ENCODE data around the gene NUCB2. TPM values are rescaled to one million over a fixed set of nuclear protein-coding genes. Genes with fewer than 3 reads are reported as not detected.

The NUCB2 gene
- polyA plus RNA-seq, 3 donors: 8.6 to 41.3 (median 31.4) TPM

DNA sequence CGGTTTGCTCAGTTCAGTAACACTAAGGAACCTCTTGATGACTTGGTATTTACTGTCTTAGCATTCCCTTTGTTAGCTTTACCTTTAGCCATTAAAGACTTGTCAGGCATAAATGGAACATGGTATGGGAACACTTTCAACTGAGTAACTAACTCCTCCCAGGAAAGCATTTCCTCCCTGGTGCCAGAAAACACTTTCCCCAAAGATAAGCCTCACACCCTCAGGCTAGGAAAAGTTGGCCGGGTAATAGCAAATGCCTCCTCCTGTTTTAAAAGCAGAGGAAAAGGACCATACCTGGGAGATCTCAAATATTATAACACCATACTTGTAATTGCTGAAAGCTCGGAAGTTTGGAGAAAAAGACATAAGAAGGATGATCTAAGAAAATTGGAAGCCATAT is 100.0 kb downstream of the NUCB2 start:
- no peaks in the 10 kb centered on the region for H3K79me2 ChIP-seq (ENCODE audit: insufficient read depth, low read length)
- H3K27ac Mint-ChIP-seq: no peak overlapping the region
- intact Hi-C loops (cut with micrococcal nuclease): no loop called here
- no peak overlapping the region for H3K27ac ChIP-seq (ENCODE audit: low read depth in 1 of 2, low read length in 2 of 2)
- H3K27me3 Mint-ChIP-seq (ENCODE audit: low read depth in 3 of 3): peaks cover 0 to 2% (median 2%) of the 10 kb centered on the region in 3 donors
- no peak overlapping the region for H3K4me3 Mint-ChIP-seq
- DNase-seq: no peak
- peaks cover 24 to 59% (median 30%) of the 10 kb centered on the region in 7 donors for H3K9me3 Mint-ChIP-seq
- H3K36me3 Mint-ChIP-seq: peaks cover 26 to 28% of the 10 kb centered on the region in 2 donors
- peaks cover 8 to 25% of the 10 kb centered on the region in 2 donors for H3K36me3 ChIP-seq (replicated peaks in 1 of 2; ENCODE audit: control insufficient read depth in 1 of 2, insufficient read depth in 2 of 2, low read length in 2 of 2)
- H3K9me3 ChIP-seq (replicated peaks in 1 of 2; ENCODE audit: control insufficient read depth in 1 of 2, insufficient read depth in 1 of 2, low read length in 2 of 2): peaks cover 29 to 36% of the 10 kb centered on the region in 2 donors
- no peaks in the 10 kb centered on the region for H3K4me1 Mint-ChIP-seq
- H3K4me3 ChIP-seq (replicated peaks in 1 of 3; ENCODE audit: low read depth in 2 of 3, low read length in 3 of 3): no peak overlapping the region
- H2AFZ ChIP-seq (ENCODE audit: insufficient read depth, low read depth, low read length, poor library complexity, severe bottlenecking): no peak overlapping the region
- TF ChIP-seq, protein P1, sequence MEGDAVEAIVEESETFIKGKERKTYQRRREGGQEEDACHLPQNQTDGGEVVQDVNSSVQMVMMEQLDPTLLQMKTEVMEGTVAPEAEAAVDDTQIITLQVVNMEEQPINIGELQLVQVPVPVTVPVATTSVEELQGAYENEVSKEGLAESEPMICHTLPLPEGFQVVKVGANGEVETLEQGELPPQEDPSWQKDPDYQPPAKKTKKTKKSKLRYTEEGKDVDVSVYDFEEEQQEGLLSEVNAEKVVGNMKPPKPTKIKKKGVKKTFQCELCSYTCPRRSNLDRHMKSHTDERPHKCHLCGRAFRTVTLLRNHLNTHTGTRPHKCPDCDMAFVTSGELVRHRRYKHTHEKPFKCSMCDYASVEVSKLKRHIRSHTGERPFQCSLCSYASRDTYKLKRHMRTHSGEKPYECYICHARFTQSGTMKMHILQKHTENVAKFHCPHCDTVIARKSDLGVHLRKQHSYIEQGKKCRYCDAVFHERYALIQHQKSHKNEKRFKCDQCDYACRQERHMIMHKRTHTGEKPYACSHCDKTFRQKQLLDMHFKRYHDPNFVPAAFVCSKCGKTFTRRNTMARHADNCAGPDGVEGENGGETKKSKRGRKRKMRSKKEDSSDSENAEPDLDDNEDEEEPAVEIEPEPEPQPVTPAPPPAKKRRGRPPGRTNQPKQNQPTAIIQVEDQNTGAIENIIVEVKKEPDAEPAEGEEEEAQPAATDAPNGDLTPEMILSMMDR (IDR thresholded peaks at IDR 0.05): no peak
- no peaks in the 10 kb centered on the region for H3K27me3 ChIP-seq (ENCODE audit: control insufficient read depth in 2 of 2, insufficient read depth in 2 of 2, low read length in 2 of 2)
- no peaks in the 10 kb centered on the region for H3K4me1 ChIP-seq (ENCODE audit: control insufficient read depth in 1 of 2, insufficient read depth in 2 of 2, low read length in 2 of 2)
- WGBS (ENCODE audit: insufficient coverage): no CpG with 5 or more reads among the region's 3 CpGs
- H4K20me1 ChIP-seq (ENCODE audit: insufficient read depth, low read length): no peaks in the 10 kb centered on the region
- H3K4me2 ChIP-seq (replicated peaks; ENCODE audit: extremely low read depth, low read length, poor library complexity, severe bottlenecking): no peak overlapping the region
- no peak overlapping the region for H3K9ac ChIP-seq (ENCODE audit: insufficient read depth, low read length, poor library complexity, severe bottlenecking)

- no peaks in the 10 kb centered on the region for H3K79me2 ChIP-seq (ENCODE audit: insufficient read depth, low read length)
- Mint-ChIP-seq H3K4me1 (peaks cover 7% of the 10 kb centered on the region), H3K9me3 (peaks cover 4 to 37% (median 10%) of the 10 kb centered on the region in 7 donors), H3K4me3 (no peak overlapping the region), H3K36me3 (peaks cover 4 to 8% of the 10 kb centered on the region in 2 donors), H3K27me3 (ENCODE audit: low read depth in 3 of 3) (peaks cover 0 to 2% (median 2%) of the 10 kb centered on the region in 3 donors), H3K27ac (no peak overlapping the region)
- H3K9me3 ChIP-seq (replicated peaks in 1 of 2; ENCODE audit: control insufficient read depth in 1 of 2, insufficient read depth in 1 of 2, low read length in 2 of 2): peaks cover 7 to 15% of the 10 kb centered on the region in 2 donors
- no peak overlapping the region for H3K27ac ChIP-seq (ENCODE audit: low read depth in 1 of 2, low read length in 2 of 2)
- no peaks in the 10 kb centered on the region for H4K20me1 ChIP-seq (ENCODE audit: insufficient read depth, low read length)
- H3K27me3 ChIP-seq (ENCODE audit: control insufficient read depth in 2 of 2, insufficient read depth in 2 of 2, low read length in 2 of 2): no peaks in the 10 kb centered on the region
- intact Hi-C loops (cut with micrococcal nuclease): no loop called here
- peaks cover 0 to 8% of the 10 kb centered on the region in 2 donors for H3K4me1 ChIP-seq (ENCODE audit: control insufficient read depth in 1 of 2, insufficient read depth in 2 of 2, low read length in 2 of 2)
- DNase-seq: no peak
- TF ChIP-seq, protein P1 (IDR thresholded peaks at IDR 0.05): no peak
- H3K36me3 ChIP-seq (replicated peaks in 1 of 2; ENCODE audit: control insufficient read depth in 1 of 2, insufficient read depth in 2 of 2, low read length in 2 of 2): peaks cover 0 to 4% of the 10 kb centered on the region in 2 donors
- no peak overlapping the region for H3K4me2 ChIP-seq (replicated peaks; ENCODE audit: extremely low read depth, low read length, poor library complexity, severe bottlenecking)
- WGBS (ENCODE audit: insufficient coverage): 67% methylated on average over 1 of the region's 2 CpGs
- H2AFZ ChIP-seq (ENCODE audit: insufficient read depth, low read depth, low read length, poor library complexity, severe bottlenecking): no peak overlapping the region
- H3K4me3 ChIP-seq (replicated peaks in 1 of 3; ENCODE audit: low read depth in 2 of 3, low read length in 3 of 3): no peak overlapping the region
- no peak overlapping the region for H3K9ac ChIP-seq (ENCODE audit: insufficient read depth, low read length, poor library complexity, severe bottlenecking)
Measured at GRCh38 chr11:17378655-17379054, 102.1 kb downstream of the NUCB2 start.

Data from CD14-positive monocyte (primary cell).